Measurements from ENCODE around the gene STOX2.

Gene STOX2

GRCh38 chr4:183905081-183905592, at the start of gene STOX2:
STOX2 (plus strand) TSS chr4:183905307; CDS start chr4:183906791, 1,484 bp downstream.
- FAIRE-seq (no peak), DNase-seq (ENCODE audit: insufficient read length, low spot score) (peak; percentile 38)
- TF ChIP-seq CTCF (IDR thresholded peaks at IDR 0.05; ENCODE audit: insufficient read depth, missing control alignments), result no peak

GRCh38 chr4:183855323-183856190, 49.5 kb upstream of the STOX2 start:
- TF ChIP-seq CTCF (IDR thresholded peaks at IDR 0.05; ENCODE audit: insufficient read depth, missing control alignments), result no peak
- FAIRE-seq (no peak), DNase-seq (ENCODE audit: insufficient read length, low spot score) (no peak)

GRCh38 chr4:183857040-183857439, 48.1 kb upstream of the STOX2 start:
- FAIRE-seq, result no peak
- no peak for DNase-seq (ENCODE audit: insufficient read length, low spot score)
- no peak for TF ChIP-seq CTCF (IDR thresholded peaks at IDR 0.05; ENCODE audit: insufficient read depth, missing control alignments)

- DNase-seq (ENCODE audit: insufficient read length, low spot score) (no peak), FAIRE-seq (no peak)
- no peak for TF ChIP-seq CTCF (IDR thresholded peaks at IDR 0.05; ENCODE audit: insufficient read depth, missing control alignments)
Measured at GRCh38 chr4:183858011-183858615, 47.0 kb upstream of the STOX2 start.

GRCh38 chr4:183860119-183860518, 45.0 kb upstream of the STOX2 start:
- no peak for DNase-seq (ENCODE audit: insufficient read length, low spot score)
- TF ChIP-seq CTCF (IDR thresholded peaks at IDR 0.05; ENCODE audit: insufficient read depth, missing control alignments), result no peak
- FAIRE-seq, result no peak

- DNase-seq (ENCODE audit: insufficient read length, low spot score) (no peak), FAIRE-seq (peak; percentile 48)
- TF ChIP-seq CTCF (IDR thresholded peaks at IDR 0.05; ENCODE audit: insufficient read depth, missing control alignments), result no peak
Measured at GRCh38 chr4:183860731-183861130, 44.4 kb upstream of the STOX2 start.

- DNase-seq (ENCODE audit: insufficient read length, low spot score), result no peak
- no peak for TF ChIP-seq CTCF (IDR thresholded peaks at IDR 0.05; ENCODE audit: insufficient read depth, missing control alignments)
- no peak for FAIRE-seq
Measured at GRCh38 chr4:183861426-183861825, 43.7 kb upstream of the STOX2 start.

Data from D721Med (cell line).